Activated CD4-positive, alpha-beta T cell treated with anti-CD3 and anti-CD28 coated beads for 36 hours (primary cell): ENCODE results near the gene SARDH. TPM values are rescaled to one million over a fixed set of nuclear protein-coding genes. Genes with fewer than 3 reads are reported as not detected.

ENCODE experiments used
- ATAC-seq: fragments of 200-7000 bp; cut with Tn5 transposase; one replicate; pipeline ENCODE4 v1.10.0; 2021; ENCODE audit warnings: mild to moderate bottlenecking, moderate library complexity
- CTCF ChIA-PET: fragments of 350-600 bp; sonication (Branson Sonifier 250); formaldehyde crosslinking; loops from one replicate; lab custom pipeline; 2021; ENCODE audit warnings: antibody characterized with exemption; lab: Charles Lee
- POLR2A ChIA-PET: fragments of 350-600 bp; sonication (Branson Sonifier 250); formaldehyde crosslinking; loops from one replicate; lab custom pipeline; 2021; ENCODE audit warnings: antibody characterized with exemption, inconsistent platforms; lab: Charles Lee
- DNase-seq: peaks from one replicate; pipeline ENCODE4 v3.0.0-alpha.2; 2020
- H3K27ac Mint-ChIP-seq: one replicate; pipeline ENCODE4 v1.8.0; 2021; ENCODE audit warnings: mixed read lengths
- H3K27me3 Mint-ChIP-seq: one replicate; pipeline ENCODE4 v1.8.0; 2021; ENCODE audit warnings: mixed read lengths
- H3K36me3 Mint-ChIP-seq: one replicate; pipeline ENCODE4 v1.8.0; 2021; ENCODE audit warnings: low read depth, mixed read lengths
- H3K4me1 Mint-ChIP-seq: one replicate; pipeline ENCODE4 v1.8.0; 2021; ENCODE audit warnings: mixed read lengths
- H3K4me3 Mint-ChIP-seq: one replicate; pipeline ENCODE4 v1.8.0; 2021; ENCODE audit warnings: mild to moderate bottlenecking, moderate library complexity, mixed read lengths
- H3K9me3 Mint-ChIP-seq: one replicate; pipeline ENCODE4 v1.8.0; 2021; ENCODE audit warnings: low read depth, mixed read lengths
- intact Hi-C, 2 experiments: fragments of 100-400 bp; cut with DNase I in 1 of 2; cut with micrococcal nuclease in 1 of 2; formaldehyde crosslinking; loops; one replicate each; pipeline versions ENCODE4 v1.14.2 to v1.15.1; 2022 to 2024; cut with DNase I, micrococcal nuclease
- total RNA-seq, 2 experiments: library from RNA; stranded (reverse); gene quantifications; one replicate each; pipeline ENCODE4 v1.2.3, GENCODE V29; 2021

The SARDH gene
- total RNA-seq, 2 experiments from 2014 or later = 7.8 to 8.2 TPM

DNA sequence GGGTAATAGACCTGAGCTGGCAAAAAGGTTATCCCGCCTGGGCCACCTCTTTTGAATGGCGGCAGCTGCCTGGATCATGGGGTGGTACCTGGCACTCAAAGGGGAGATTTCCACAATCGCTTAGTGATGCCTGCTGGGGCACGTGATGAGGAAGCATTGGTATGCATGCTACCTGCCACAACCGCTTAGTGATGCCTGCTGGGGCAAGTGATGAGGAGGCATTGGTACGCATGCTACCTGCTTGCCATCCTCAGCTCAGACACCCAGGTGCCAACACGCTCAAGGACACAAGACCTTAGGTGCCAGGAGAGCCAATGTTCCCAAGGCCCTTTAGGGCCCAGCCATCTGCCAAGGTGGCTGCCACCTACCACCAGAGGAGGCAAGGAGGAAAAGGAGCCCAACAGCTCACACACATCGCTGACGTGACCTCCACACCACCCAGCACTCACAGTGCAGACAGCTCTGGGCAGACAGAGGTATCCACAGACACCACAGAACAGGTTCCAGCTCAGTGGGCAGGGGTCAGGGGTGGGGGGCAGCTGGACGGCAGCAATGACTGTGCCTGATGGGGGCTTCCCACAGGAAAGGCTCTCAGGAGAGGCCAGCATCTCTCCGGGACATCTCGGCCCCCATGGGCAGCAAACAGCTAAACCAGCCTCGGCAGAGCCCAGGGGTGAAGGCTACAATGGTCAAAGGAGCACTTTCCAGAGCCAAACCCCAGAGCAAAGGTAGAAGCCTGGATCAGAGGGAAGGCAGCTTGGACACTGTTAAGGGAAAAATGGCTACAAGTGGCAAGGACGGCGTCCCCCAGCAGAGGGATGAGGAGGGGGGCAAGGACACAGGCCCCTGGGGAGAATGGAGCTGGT, 43.0 kb upstream of the SARDH start:
- CTCF ChIA-PET = interaction anchor here (0.6 to 5.5 kb wide), 10 partner anchors 7 to 272 kb away, joined by 3 to 54 read pairs (median 5); no protein-coding TSS in a partner anchor
- H3K27me3 Mint-ChIP-seq = no peaks in the 10 kb centered on the region

GRCh38 chr9:133780404-133780945, 42.3 kb upstream of the SARDH start:
- Mint-ChIP-seq H3K9me3 (no peaks in the 10 kb centered on the region), H3K4me3 (no peak overlapping the region), H3K4me1 (no peaks in the 10 kb centered on the region), H3K27ac (no peak overlapping the region), H3K36me3 (no peaks in the 10 kb centered on the region), H3K27me3 (no peaks in the 10 kb centered on the region)
- DNase-seq = no peak
- ChIA-PET POLR2A (interaction anchor here (0.6 kb wide), 1 partner anchor 108 kb away, joined by 4 read pairs; no protein-coding TSS in a partner anchor), CTCF (interaction anchor here (0.8 to 5.5 kb wide), 5 partner anchors 33 to 214 kb away, joined by 3 to 54 read pairs (median 5); no protein-coding TSS in a partner anchor)
- intact Hi-C loops = no loop called here
- no peak for ATAC-seq

More for the DNA sequence above, 43.0 kb upstream of the SARDH start:
- no peaks in the 10 kb centered on the region for H3K4me1 Mint-ChIP-seq
- H3K36me3 Mint-ChIP-seq = no peaks in the 10 kb centered on the region
- H3K9me3 Mint-ChIP-seq = no peaks in the 10 kb centered on the region
- no peak overlapping the region for H3K4me3 Mint-ChIP-seq
- POLR2A ChIA-PET = interaction anchor here (0.6 kb wide), 1 partner anchor 107 kb away, joined by 4 read pairs; no protein-coding TSS in a partner anchor
- intact Hi-C loops = no loop called here
- DNase-seq (no peak), ATAC-seq (no peak)
- H3K27ac Mint-ChIP-seq = no peak overlapping the region

DNA sequence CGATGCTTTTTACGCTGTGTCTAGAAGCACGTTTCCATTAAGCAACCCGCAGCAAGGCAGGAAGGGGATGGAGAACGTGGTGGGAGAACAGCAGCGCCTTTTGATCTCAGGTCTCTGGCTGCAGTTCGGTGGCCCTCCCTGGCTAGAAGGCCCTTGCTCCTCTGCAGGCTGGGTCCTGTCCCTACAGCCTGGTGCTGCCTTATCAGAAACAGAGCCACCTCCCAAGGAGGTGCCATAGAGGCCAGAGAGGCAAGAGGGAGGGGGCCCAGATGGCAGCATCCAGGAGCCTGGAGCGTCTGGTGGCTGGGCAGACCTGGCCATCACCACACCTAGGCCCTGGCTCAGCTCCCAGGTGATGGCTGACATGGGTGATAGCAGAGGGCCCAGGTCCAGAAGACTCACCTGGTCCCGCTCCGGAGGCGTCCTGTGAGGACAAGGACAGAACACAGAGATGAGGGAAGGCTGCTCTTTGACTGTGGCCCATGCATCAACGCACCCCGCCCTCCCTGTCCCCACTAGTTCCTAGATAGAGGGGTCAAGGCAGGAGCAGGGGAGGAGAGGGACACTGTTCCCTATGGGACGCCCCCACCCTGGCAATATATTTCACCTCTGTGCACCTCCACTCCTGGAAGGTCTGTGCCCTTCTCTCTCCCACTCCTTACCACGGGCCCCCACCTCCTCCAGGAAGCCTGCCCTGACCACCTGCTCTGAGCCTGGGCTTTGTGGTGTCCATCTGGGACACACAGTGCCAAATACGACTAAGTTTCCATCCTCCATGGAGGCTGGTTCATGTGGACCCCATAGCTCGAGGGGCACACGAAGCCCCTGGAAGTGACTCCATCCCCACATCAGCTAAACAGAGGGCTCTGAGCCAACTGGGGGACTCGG, 41.6 kb upstream of the SARDH start:
- Mint-ChIP-seq H3K9me3 (no peaks in the 10 kb centered on the region), H3K4me1 (no peaks in the 10 kb centered on the region), H3K36me3 (peaks cover 4% of the 10 kb centered on the region), H3K27ac (no peak overlapping the region), H3K4me3 (no peak overlapping the region), H3K27me3 (no peaks in the 10 kb centered on the region)
- ChIA-PET POLR2A (no interaction called here), CTCF (interaction anchor here (0.8 to 5.5 kb wide), 3 partner anchors 37 to 214 kb away, joined by 4 to 54 read pairs (median 5); no protein-coding TSS in a partner anchor)
- DNase-seq (no peak), ATAC-seq (no peak)
- intact Hi-C loops = no loop called here

DNA sequence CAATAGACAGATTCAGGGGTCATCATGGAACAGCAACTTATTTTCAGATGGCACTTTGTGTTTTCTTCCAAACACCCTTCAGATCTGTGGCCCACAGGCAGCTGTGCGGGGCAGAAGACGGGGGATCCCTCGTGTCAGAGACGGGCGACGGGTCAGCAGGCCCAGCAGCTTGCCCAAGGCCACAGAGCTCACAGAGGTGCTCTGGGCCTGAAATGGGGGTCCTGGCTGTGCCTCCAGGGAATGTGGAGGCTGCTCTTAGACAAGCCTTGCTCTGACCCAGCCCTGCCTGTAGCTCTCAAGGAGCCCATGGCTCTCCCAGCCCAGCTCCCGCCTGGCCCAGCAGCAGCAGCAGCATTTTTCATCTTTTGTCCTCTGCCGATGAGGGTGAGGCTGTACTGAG, 40.9 kb upstream of the SARDH start:
- no peak overlapping the region for H3K4me3 Mint-ChIP-seq
- no peaks in the 10 kb centered on the region for H3K27me3 Mint-ChIP-seq
- no peak overlapping the region for H3K27ac Mint-ChIP-seq
- intact Hi-C loops = no loop called here
- H3K9me3 Mint-ChIP-seq = peaks cover 1% of the 10 kb centered on the region
- CTCF ChIA-PET = no interaction called here
- no peaks in the 10 kb centered on the region for H3K4me1 Mint-ChIP-seq
- ATAC-seq (no peak), DNase-seq (no peak)
- peaks cover 10% of the 10 kb centered on the region for H3K36me3 Mint-ChIP-seq
- POLR2A ChIA-PET = no interaction called here

- Mint-ChIP-seq H3K27ac (no peak overlapping the region), H3K36me3 (peaks cover 11% of the 10 kb centered on the region), H3K4me3 (no peak overlapping the region), H3K9me3 (peaks cover 5% of the 10 kb centered on the region), H3K27me3 (no peaks in the 10 kb centered on the region), H3K4me1 (no peaks in the 10 kb centered on the region)
- ChIA-PET POLR2A (no interaction called here), CTCF (interaction anchor here (0.6 kb wide), 1 partner anchor 59 kb away, joined by 3 read pairs; no protein-coding TSS in a partner anchor)
- no peak for DNase-seq
- intact Hi-C loops = no loop called here
- ATAC-seq = no peak
Observed at GRCh38 chr9:133778336-133779013, 40.3 kb upstream of the SARDH start.

- peaks cover 11% of the 10 kb centered on the region for H3K36me3 Mint-ChIP-seq
- peaks cover 5% of the 10 kb centered on the region for H3K9me3 Mint-ChIP-seq
- ATAC-seq (no peak), DNase-seq (no peak)
- no peak overlapping the region for H3K27ac Mint-ChIP-seq
- ChIA-PET POLR2A (no interaction called here), CTCF (interaction anchor here (0.6 to 1.0 kb wide), 2 partner anchors 35 to 59 kb away, joined by 3 read pairs; no protein-coding TSS in a partner anchor)
- H3K27me3 Mint-ChIP-seq = no peaks in the 10 kb centered on the region
- intact Hi-C loops = no loop called here
- no peak overlapping the region for H3K4me3 Mint-ChIP-seq
- H3K4me1 Mint-ChIP-seq = no peaks in the 10 kb centered on the region
Observed at GRCh38 chr9:133777871-133778270, 39.7 kb upstream of the SARDH start.

DNA sequence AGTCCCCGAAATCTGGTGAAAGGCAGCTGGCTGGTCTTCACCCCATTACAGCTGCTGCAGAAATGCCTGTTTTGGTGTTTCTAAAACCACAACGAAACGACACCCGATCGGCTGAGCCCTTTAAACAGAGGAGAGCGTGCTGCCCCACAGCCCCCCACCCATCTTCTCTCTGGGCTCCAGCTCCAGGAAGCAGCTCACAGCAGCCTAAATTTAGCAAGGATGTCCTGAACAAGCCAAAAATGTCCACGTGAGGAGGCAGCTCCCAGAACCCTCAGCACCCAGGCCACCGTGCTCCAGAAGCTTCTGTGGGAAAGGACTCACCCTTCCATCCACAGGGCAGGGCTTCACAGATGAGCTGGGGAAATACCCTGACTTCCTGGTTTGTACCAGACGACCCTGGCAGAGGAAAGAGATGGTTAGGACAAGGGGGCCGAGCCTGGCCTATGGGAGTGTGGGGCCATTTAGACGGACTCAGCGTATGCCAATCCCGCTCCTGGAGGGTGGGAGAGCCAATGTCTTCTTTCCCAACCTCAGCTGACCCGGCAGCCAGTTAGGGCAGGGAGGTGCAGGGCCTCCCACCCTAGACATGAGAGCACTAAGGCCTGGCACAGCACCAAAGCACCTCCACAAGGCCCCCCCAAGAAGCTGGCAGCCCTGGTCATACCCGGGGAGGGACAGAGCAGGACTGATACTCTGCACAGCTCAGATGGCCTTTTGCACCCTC, 39.1 kb upstream of the SARDH start:
- ATAC-seq = no peak
- ChIA-PET POLR2A (no interaction called here), CTCF (interaction anchor here (1.0 kb wide), 1 partner anchor 35 kb away, joined by 3 read pairs; no protein-coding TSS in a partner anchor)
- H3K4me3 Mint-ChIP-seq = no peak overlapping the region
- peaks cover 5% of the 10 kb centered on the region for H3K9me3 Mint-ChIP-seq
- H3K4me1 Mint-ChIP-seq = no peaks in the 10 kb centered on the region
- H3K36me3 Mint-ChIP-seq = peaks cover 11% of the 10 kb centered on the region
- intact Hi-C loops = no loop called here
- no peak overlapping the region for H3K27ac Mint-ChIP-seq
- no peak for DNase-seq
- no peaks in the 10 kb centered on the region for H3K27me3 Mint-ChIP-seq

GRCh38 chr9:133775951-133776905, 38.1 kb upstream of the SARDH start:
- H3K27me3 Mint-ChIP-seq = no peaks in the 10 kb centered on the region
- H3K4me1 Mint-ChIP-seq = no peaks in the 10 kb centered on the region
- DNase-seq (no peak), ATAC-seq (no peak)
- POLR2A ChIA-PET = no interaction called here
- CTCF ChIA-PET = no interaction called here
- intact Hi-C loops = no loop called here
- peaks cover 11% of the 10 kb centered on the region for H3K36me3 Mint-ChIP-seq
- H3K4me3 Mint-ChIP-seq = no peak overlapping the region
- H3K27ac Mint-ChIP-seq = no peak overlapping the region
- peaks cover 5% of the 10 kb centered on the region for H3K9me3 Mint-ChIP-seq

GRCh38 chr9:133775291-133775690, 37.1 kb upstream of the SARDH start:
- intact Hi-C loops = no loop called here
- DNase-seq = no peak
- H3K36me3 Mint-ChIP-seq = peaks cover 11% of the 10 kb centered on the region
- peaks cover 5% of the 10 kb centered on the region for H3K9me3 Mint-ChIP-seq
- no peak overlapping the region for H3K27ac Mint-ChIP-seq
- no peaks in the 10 kb centered on the region for H3K27me3 Mint-ChIP-seq
- ChIA-PET CTCF (interaction anchor here (0.5 kb wide), 1 partner anchor 12 kb away, joined by 3 read pairs; no protein-coding TSS in a partner anchor), POLR2A (no interaction called here)
- no peak for ATAC-seq
- H3K4me3 Mint-ChIP-seq = no peak overlapping the region
- no peaks in the 10 kb centered on the region for H3K4me1 Mint-ChIP-seq
